Fibroblast of skin of right biceps (primary cell): Measurements from ENCODE around the gene LAMC1.
"Not testable (repeated sequence)": the region's sequence is repeated elsewhere in the genome, so short reads cannot be mapped to it uniquely, and the experiment has no call there.

Source experiments
- DNase-seq: peaks from one replicate; pipeline ENCODE4 v3.0.0-alpha.2; 2013

Gene LAMC1

GRCh38 chr1:183043872-183044854, 20.9 kb downstream of the LAMC1 start:
- DNase-seq: peak; percentile 71

DNA sequence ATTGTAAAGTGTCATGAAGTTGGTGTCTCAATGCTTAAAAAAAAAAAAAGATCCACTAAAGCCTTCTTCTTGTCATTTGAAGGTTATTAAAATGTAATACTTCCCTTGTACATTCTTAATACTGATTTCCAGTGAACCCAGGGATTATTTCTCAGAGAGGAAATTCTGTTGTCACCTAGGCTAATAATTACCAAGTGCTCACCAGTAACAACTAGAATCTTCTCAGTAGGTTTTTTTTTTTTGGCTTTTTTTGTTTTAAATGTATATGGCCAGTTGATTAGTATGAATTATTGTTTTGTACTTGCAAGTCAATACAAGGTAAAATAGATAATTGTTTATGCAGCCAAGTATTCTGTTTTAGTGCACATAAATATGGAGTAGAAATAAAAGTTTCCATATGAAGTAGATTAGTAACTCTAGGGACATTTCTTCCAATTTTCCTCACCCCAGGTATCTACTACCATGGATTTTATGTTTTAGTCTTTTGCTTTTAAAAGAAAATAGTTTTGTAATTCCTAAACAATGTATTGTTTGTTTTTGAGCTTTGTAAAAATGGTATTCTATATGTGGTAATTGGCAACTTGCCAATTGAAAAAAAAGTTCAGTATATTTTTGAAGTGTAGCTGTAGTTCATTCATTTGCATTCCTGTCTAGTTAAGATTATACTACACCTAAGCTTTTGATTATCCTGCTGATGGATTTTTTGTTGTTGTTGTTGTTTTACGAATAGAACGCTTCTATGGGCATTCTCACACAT, 21.9 kb downstream of the LAMC1 start:
- no peak for DNase-seq

- DNase-seq: no peak
Measured at GRCh38 chr1:183048087-183049085, 25.2 kb downstream of the LAMC1 start.

DNA sequence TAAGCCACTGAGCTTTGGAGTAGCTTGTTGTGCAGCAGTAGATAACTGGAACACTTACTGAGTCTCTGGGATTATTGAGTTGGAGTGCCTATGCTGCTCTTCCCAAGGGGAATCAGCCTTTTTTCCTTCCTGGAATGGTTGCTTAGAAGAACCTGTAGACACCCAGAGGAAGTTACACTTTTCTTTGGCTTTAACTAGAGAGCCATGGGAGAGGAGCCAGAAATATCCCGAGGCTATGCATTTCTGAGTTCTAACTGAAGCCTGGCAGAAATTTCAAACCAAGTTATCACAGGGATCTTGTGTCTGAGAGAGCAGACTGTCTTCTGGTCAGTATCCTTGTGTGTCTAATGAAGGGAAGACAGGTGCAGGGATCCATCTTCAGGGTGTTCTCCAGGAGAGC, 28.3 kb downstream of the LAMC1 start:
- no peak for DNase-seq

- DNase-seq: no peak
Measured at GRCh38 chr1:183052861-183053260, 29.6 kb downstream of the LAMC1 start.

DNA sequence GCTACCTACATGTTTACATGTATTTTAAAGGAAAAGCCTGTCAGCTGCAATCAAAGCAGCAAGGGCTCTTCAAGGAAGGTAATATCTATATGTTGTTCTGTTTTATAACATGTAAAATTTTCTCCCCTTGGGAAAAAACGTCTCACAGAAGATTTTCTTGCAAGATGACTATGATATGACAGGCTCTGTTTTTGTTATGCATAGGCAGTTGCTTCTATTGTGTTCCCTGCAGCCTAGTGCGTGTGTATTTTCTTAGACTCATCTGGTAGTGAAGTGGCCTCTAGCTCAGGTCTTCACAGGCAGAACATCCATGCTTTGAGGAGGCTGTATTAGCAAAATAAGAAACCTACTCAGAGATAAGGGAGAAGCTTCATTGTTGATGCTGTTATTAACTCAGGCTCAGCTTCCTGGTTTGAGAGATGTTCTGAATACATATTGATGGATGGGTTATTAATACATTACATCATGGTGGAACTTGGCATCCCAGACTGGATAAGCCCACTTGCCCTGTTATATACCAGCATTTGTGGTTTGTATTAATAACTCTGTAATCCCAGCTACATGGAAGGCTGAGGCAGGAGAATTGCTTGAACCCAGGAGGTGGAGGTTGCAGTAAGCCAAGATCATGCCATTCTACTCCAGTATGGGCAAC, 35.8 kb downstream of the LAMC1 start:
- no peak for DNase-seq

DNA sequence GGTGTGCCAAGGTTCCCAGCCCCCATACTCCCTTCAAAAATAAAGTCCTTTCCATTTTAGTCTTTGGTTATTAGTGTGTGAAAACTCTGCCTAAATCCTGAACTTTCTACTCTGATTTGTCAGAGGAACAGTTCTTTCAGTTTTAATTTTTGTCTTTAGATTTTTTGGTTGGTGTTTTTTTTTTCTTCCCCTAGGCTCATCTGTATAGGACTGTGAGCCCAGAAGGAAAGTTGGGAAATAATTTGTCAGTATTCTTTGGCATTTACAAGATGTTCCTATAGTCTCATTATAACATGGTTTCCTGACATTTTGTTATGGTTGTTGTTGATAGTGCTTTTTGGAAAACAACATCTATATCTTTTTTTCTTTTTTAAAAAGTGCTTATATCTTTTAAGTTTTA, 38.0 kb downstream of the LAMC1 start:
- DNase-seq: no peak

GRCh38 chr1:183063349-183063748, 40.1 kb downstream of the LAMC1 start:
- no peak for DNase-seq

GRCh38 chr1:183065168-183065706, 42.0 kb downstream of the LAMC1 start:
- no peak for DNase-seq

DNA sequence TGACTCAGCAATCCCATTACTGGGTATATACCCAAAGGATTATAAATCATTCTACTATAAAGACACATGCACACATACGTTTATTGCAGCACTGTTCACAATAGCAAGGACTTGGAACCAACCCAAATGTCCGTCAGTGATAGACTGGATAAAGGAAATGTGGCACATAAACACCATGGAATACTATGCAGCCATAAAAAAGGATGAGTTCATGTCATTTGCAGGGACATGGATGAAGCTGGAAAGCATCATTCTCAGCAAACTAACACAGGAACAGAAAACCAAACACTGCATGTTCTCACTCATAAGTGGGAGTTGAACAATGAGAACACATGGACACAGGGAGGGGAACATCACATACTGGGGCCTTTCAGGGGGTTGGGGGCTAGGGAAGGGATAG, 43.2 kb downstream of the LAMC1 start:
- DNase-seq: not testable (repeated sequence)

- DNase-seq: peak; percentile 28
Measured at GRCh38 chr1:183069562-183070216, 46.5 kb downstream of the LAMC1 start.

GRCh38 chr1:183070234-183070922, 47.2 kb downstream of the LAMC1 start:
- DNase-seq: no peak

GRCh38 chr1:183070923-183071618, 47.9 kb downstream of the LAMC1 start:
- peak; percentile 91 for DNase-seq

DNA sequence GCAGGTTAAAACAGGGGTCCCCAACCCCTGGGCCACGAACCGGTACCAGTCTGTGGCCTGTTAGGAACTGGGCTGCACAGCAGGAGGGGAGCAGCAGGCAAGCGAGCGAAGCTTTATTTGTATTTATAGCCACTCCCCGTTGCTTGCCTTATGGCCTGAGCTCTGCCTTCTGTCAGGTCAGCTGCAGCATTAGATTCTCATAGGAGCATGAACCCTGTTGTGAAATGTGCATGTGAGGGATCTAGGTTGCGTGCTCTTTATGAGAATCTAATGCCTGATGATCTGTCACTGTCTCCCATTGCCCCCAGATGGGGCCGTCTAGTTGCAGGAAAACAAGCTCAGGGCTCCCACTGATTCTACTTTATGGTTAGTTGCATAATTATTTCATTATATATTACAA, 49.4 kb downstream of the LAMC1 start:
- DNase-seq: not testable (repeated sequence)

GRCh38 chr1:183073320-183073719, 50.1 kb downstream of the LAMC1 start:
- no peak for DNase-seq

GRCh38 chr1:183074215-183074614, 51.0 kb downstream of the LAMC1 start:
- DNase-seq: no peak

GRCh38 chr1:183075861-183076260, 52.6 kb downstream of the LAMC1 start:
- DNase-seq: peak; percentile 47

DNA sequence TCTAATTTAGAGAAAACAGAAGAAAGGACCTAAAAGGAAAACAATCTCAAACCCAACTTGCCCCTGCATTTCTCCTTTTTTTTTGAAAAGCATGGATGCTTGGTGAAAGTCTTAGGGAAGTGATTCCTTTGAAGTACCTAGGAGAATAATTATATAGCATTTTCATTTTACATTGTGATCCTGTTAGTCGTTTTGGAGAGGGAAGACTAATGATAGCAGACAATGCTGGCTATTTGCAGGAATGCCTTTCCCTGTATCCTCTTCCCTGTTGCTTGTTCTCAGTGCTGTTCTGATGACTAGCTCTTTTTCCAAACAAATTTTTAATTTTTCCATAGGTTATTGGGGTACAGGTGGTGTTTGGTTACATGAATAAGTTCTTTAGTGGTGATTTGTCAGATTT, 53.9 kb downstream of the LAMC1 start:
- DNase-seq: peak; percentile 62

DNA sequence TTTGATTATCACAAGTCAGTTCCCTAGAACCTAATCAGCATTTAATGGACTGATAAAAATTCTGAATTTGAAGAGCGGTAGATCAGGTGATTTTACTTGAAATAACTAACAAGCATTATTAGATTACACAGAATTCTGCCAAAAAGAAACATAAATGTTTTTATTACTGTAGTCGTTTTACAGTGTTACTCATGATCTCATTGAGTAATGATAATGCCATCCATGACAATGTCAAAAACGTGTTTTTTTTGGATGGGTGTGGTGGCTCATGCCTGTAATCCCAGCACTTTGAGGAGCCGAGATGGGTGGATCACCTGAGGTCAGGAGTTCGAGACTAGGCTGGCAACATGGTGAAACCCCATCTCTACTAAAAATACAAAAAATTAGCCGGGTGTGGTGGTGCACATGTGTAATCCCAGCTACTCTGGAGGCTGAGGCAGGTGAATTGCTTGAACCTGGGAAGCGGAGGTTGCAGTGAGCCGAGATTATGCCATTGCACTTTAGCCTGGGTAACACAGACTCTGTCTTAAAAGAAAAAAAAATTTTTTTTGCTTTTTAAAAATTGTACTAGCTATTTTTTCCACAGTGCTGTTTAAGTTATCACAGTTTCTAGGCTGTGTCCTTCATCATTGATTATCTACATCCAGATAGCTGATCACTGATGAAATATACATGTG, 56.6 kb downstream of the LAMC1 start:
- DNase-seq: no peak
